Hepatocyte (in vitro differentiated cells): ENCODE data around the gene TMPRSS11A. TPM values are rescaled to one million over a fixed set of nuclear protein-coding genes. Genes with fewer than 3 reads are reported as not detected.

Experiments used
- DNase-seq: peaks from one replicate; pipeline ENCODE4 v3.0.0-alpha.2; 2016; ENCODE audit warnings: low spot score
- H2AFZ ChIP-seq: fragments of 200-600 bp; sonication (generic); 2 replicates; pipeline ENCODE4 v1.6.0; 2016; ENCODE audit warnings: antibody characterized with exemption, mild to moderate bottlenecking
- H3K27ac ChIP-seq: fragments of 200-600 bp; sonication (generic); 2 replicates; pipeline ENCODE4 v1.5.1; 2016; ENCODE audit warnings: mild to moderate bottlenecking
- H3K27me3 ChIP-seq: fragments of 200-600 bp; sonication (generic); 2 replicates; pipeline ENCODE4 v1.6.1; 2016
- H3K36me3 ChIP-seq: fragments of 200-600 bp; sonication (generic); replicated peaks from 2 replicates; pipeline ENCODE4 v1.5.1; 2016; ENCODE audit warnings: low read depth; ENCODE audit not compliant: insufficient read depth
- H3K4me1 ChIP-seq: fragments of 200-600 bp; sonication (generic); 2 replicates; pipeline ENCODE4 v1.5.1; 2016; ENCODE audit warnings: mild to moderate bottlenecking, moderate library complexity; ENCODE audit not compliant: insufficient read depth
- H3K4me2 ChIP-seq: fragments of 200-600 bp; sonication (generic); 2 replicates; pipeline ENCODE4 v1.6.0; 2016
- H3K4me3 ChIP-seq: fragments of 200-600 bp; sonication (generic); 2 replicates; pipeline ENCODE4 v1.5.1; 2016; ENCODE audit warnings: mild to moderate bottlenecking
- H3K79me2 ChIP-seq: fragments of 200-600 bp; sonication (generic); 2 replicates; pipeline ENCODE4 v1.6.0; 2017; ENCODE audit warnings: mild to moderate bottlenecking
- H3K9me2 ChIP-seq: fragments of 200-600 bp; sonication (generic); replicated peaks from 2 replicates; pipeline ENCODE4 v1.6.0; 2017; ENCODE audit warnings: mild to moderate bottlenecking; ENCODE audit not compliant: insufficient read depth
- H3K9me3 ChIP-seq: fragments of 200-600 bp; sonication (generic); 2 replicates; pipeline ENCODE4 v1.5.1; 2016; ENCODE audit warnings: low read depth, mild to moderate bottlenecking
- H4K20me1 ChIP-seq: fragments of 200-600 bp; sonication (generic); 2 replicates; pipeline ENCODE4 v1.6.0; 2016; ENCODE audit warnings: mild to moderate bottlenecking; ENCODE audit not compliant: insufficient read depth, poor library complexity, severe bottlenecking
- EZH2 ChIP-seq: fragments of 200-600 bp; sonication (generic); IDR thresholded peaks from 2 replicates; pipeline ENCODE4 v1.6.1; 2016; ENCODE audit warnings: antibody characterized with exemption, mild to moderate bottlenecking, borderline replicate concordance
- EZH2phosphoT487 ChIP-seq: fragments of 200-600 bp; sonication (generic); IDR thresholded peaks from one replicate; pipeline ENCODE4 v1.6.1; 2018; ENCODE audit warnings: antibody characterized with exemption, mild to moderate bottlenecking, low read depth, moderate library complexity; ENCODE audit not compliant: unreplicated experiment, severe bottlenecking
- WGBS: methylation state at CpG from one replicate; pipeline ENCODE4 v1.1.6; 2016; ENCODE audit warnings: low lambda C conversion rate; ENCODE audit errors: missing lambda C conversion rate; 5-methylcytosine and 5-hydroxymethylcytosine counted together
- polyA plus RNA-seq: library from polyadenylated mRNA; unstranded; fragments of >200 nt; fragmentation: Nextera tagmentation; extraction: Ambion mirVana; gene quantifications from 2 replicates; pipeline ENCODE4 v1.2.1, GENCODE V29; 2016
- total RNA-seq: library from RNA; depleted of rRNA; stranded (reverse); fragments of >200 nt; gene quantifications from 2 replicates; pipeline ENCODE4 v1.2.3, GENCODE V29; 2014
- TF ChIP-seq, protein P1 (sequence below): fragments of 200-600 bp; sonication (generic); IDR thresholded peaks from 2 replicates; pipeline ENCODE4 v1.5.1; 2016; ENCODE audit warnings: antibody characterized with exemption, mild to moderate bottlenecking; ENCODE audit not compliant: poor library complexity

TMPRSS11A gene, protein sequence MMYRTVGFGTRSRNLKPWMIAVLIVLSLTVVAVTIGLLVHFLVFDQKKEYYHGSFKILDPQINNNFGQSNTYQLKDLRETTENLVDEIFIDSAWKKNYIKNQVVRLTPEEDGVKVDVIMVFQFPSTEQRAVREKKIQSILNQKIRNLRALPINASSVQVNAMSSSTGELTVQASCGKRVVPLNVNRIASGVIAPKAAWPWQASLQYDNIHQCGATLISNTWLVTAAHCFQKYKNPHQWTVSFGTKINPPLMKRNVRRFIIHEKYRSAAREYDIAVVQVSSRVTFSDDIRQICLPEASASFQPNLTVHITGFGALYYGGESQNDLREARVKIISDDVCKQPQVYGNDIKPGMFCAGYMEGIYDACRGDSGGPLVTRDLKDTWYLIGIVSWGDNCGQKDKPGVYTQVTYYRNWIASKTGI
- 0.08 and 0.10 TPM in 2 replicates for total RNA-seq
- 0.07 TPM in 1 of 2 replicates, not detected in the other for polyA plus RNA-seq

DNA sequence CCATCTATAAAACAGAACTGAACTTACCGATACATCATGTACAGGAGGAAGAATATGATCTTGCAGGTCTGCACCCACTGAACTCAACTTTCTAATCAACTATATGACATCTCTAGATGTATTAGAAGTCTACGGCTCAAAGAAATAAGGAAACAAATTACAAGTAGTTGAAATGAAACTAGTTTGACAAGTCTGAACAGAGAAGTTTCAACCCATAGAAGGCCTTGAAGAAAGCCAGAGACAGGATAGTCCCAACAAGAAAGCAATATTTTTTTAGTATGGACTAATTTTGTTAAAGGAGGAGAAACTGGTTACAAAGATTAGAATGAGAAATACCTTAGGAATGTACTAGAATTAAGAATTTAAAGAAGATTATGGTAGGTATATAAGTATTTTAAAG is at the start of gene TMPRSS11A:
TSS of gene TMPRSS11A (minus strand) at position 138 of the 400 bp plus-strand sequence. CDS start at position 38, 100 bp downstream.
- Histone ChIP-seq H3K4me1 (no peaks in the 10 kb centered on the region), H3K27me3 (no peaks in the 10 kb centered on the region), H3K27ac (no peak within 1 kb of the TSS), H3K4me3 (no peak within 1 kb of the TSS), H3K9me2 (no peaks in the 10 kb centered on the region), H3K4me2 (no peak within 1 kb of the TSS), H3K9me3 (no peaks in the 10 kb centered on the region), H3K36me3 (no peaks in the 10 kb centered on the region), H4K20me1 (no peaks in the 10 kb centered on the region), H3K79me2 (no peaks in the 10 kb centered on the region), H2AFZ (no peak within 1 kb of the TSS)
- 76% methylated on average over 2 of the region's 2 CpGs for WGBS
- TF ChIP-seq EZH2 (no peak), EZH2phosphoT487 (no peak)
- TF ChIP-seq, protein P1, sequence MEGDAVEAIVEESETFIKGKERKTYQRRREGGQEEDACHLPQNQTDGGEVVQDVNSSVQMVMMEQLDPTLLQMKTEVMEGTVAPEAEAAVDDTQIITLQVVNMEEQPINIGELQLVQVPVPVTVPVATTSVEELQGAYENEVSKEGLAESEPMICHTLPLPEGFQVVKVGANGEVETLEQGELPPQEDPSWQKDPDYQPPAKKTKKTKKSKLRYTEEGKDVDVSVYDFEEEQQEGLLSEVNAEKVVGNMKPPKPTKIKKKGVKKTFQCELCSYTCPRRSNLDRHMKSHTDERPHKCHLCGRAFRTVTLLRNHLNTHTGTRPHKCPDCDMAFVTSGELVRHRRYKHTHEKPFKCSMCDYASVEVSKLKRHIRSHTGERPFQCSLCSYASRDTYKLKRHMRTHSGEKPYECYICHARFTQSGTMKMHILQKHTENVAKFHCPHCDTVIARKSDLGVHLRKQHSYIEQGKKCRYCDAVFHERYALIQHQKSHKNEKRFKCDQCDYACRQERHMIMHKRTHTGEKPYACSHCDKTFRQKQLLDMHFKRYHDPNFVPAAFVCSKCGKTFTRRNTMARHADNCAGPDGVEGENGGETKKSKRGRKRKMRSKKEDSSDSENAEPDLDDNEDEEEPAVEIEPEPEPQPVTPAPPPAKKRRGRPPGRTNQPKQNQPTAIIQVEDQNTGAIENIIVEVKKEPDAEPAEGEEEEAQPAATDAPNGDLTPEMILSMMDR, result no peak
- DNase-seq, result no peak

DNA sequence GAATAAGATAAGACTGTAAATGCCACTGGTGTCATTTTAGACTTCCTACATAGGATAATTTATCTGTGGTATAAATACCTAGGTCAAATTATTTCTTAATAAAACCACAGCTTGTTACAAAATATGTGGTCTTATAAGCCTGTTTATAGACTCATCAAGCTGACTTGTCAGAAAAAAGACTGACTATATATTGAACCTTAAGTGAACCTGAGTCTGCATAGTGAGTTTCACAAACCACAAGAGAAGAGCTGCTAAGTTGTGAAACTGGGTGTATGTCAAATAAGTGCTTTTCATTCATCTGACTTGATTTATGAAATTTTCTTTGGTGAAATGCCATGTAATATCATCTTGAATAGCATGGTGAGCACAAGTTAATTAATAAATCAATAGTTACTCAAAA is 48.4 kb upstream of the TMPRSS11A start:
- Histone ChIP-seq H4K20me1 (no peaks in the 10 kb centered on the region), H3K27ac (no peak overlapping the region), H3K9me2 (no peaks in the 10 kb centered on the region), H3K27me3 (no peaks in the 10 kb centered on the region), H3K4me3 (no peak overlapping the region), H2AFZ (no peak overlapping the region), H3K4me2 (no peak overlapping the region), H3K4me1 (no peaks in the 10 kb centered on the region), H3K36me3 (no peaks in the 10 kb centered on the region), H3K9me3 (no peaks in the 10 kb centered on the region), H3K79me2 (no peaks in the 10 kb centered on the region)
- TF ChIP-seq EZH2phosphoT487 (no peak), EZH2 (no peak)
- TF ChIP-seq, protein P1, result no peak
- DNase-seq, result no peak

DNA sequence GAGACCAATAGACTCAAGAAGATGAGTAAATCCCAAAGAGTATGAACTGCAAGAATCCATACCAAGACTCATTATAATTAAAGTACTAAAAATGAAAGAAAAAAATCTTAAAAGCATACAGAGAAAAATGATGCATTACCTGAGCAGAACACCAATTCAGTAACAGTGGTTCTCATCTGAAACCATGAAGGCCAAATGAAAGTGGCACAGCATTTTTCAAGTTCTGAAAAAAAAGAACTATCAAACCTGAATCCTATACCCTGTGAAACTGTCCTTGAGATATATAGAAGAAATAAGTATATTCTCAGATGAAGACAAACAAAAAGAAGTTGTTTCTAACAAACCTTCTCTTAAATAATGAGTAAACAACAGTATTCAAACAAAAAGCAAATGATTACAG is 39.6 kb upstream of the TMPRSS11A start:
- Histone ChIP-seq H3K4me2 (no peak overlapping the region), H3K9me2 (no peaks in the 10 kb centered on the region), H4K20me1 (no peaks in the 10 kb centered on the region), H3K27me3 (no peaks in the 10 kb centered on the region), H3K4me3 (no peak overlapping the region), H3K9me3 (no peaks in the 10 kb centered on the region), H3K36me3 (no peaks in the 10 kb centered on the region), H3K27ac (no peak overlapping the region), H2AFZ (no peak overlapping the region), H3K4me1 (no peaks in the 10 kb centered on the region), H3K79me2 (no peaks in the 10 kb centered on the region)
- no peak for DNase-seq
- TF ChIP-seq, protein P1, result no peak
- no peak for TF ChIP-seq EZH2
- TF ChIP-seq EZH2phosphoT487, result no peak
